Mesenteric fat pad (tissue), 1 donor: ENCODE data around the gene LMX1B. TPM values are rescaled to one million over a fixed set of nuclear protein-coding genes. Genes with fewer than 3 reads are reported as not detected.
A peak's percentile ranks its signal among the peaks of the same experiment; 100 is the strongest.

Experiments
- DNase-seq: peaks from one replicate; pipeline ENCODE4 v3.0.0-alpha.2; 2020; ENCODE audit warnings: low spot score
- total RNA-seq: library from RNA; stranded (reverse); fragmentation: NEBNext Ultra II Directional; extraction: Animal tissue kit (Norgen Biotek cat#: 25700); gene quantifications from one replicate; pipeline ENCODE4 v1.2.1, GENCODE V29; 2021
- donor health status: DM: yes; HTN: yes; CAD: no.

LMX1B gene
- total RNA-seq, 1 donor from 2014 or later, result 0.77 TPM

GRCh38 chr9:126734877-126735276 is 121.1 kb downstream of the LMX1B start:
- DNase-seq, result no peak

DNA sequence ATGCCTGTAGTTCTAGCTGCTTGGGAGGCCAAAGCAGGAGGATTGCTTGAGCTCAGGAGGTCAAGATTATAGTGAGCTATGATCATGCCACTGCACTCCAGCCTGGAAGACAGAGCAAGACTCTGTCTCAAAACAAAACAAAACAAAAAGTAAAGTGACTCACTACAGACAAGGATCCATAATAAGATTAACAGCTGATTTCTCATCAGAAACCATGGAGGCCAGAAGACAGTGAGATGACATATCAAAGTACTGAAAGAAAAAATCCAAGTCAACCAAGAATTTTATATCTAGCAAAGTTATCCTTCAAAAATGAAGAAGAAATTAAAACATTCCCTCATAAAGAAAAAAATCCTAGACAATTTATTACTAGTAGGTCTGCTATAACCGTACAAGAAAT is 121.8 kb downstream of the LMX1B start:
- DNase-seq, result peak; percentile 9

DNA sequence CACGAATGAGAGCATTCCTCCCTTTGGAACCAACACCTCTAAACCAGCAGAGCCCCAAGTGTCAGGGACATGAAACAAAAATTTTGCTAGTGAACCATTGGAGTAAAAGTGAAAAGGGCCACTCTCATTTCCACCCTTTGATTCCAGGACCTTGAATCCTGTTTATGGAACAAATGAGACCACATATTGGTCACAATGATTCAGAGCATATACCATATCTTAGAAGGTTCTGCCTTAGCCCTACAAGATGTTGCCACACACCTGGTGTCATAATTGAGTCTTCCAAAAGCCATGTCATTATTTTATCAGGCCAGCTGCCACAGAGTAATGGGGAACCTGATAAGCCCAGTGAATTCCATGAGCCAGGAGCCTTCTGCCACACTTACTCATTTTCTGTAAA is 124.8 kb downstream of the LMX1B start:
- DNase-seq, result no peak

GRCh38 chr9:126743041-126743440 is 129.3 kb downstream of the LMX1B start:
- DNase-seq, result no peak

DNA sequence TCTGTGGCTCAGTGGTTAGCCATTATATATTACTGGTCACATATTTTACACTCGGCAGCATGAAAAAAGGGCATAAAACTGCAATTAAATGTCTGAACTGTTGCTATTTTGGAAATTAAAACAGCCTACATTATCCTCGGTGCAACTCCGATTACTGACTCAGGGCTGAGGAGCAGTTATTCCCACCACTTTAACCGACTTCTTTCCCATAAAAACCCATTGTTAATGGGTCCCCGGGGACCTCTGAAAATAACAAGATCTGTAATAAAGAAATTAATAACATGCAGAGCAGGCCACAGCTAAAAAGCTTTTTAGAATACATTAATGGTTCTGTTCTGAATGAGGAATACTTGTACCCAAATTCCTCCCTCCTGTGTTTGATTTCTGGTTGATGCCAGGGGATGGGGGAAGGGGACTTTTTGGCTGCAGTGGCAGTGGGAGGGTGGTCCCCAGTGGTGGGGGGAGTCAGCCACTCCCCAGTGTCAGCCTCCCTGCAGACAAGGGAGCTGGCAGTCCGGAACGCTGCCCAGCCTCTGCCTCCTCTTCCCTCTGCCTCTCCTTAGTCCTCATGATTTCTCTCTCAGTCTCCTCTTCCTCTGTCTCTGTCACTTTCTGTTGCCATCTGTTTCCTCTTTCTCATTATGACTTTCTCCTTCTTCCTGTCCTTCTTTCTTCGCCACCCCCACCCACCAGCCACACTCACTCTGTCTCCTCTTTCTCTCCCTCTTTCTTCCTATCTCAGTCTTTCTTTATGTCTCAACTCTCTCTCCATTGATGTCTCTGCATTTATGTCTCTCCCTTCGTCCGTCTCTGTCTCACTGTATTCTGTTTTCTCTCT is 132.1 kb downstream of the LMX1B start:
- DNase-seq, result peak; percentile 65

Other genes with a start within 250 kb of the LMX1B start
- 20.9 TPM for gene ZBTB43, start 191.1 kb downstream of the LMX1B start, total RNA-seq
- 9.4 TPM for gene ZBTB34, start 246.7 kb downstream of the LMX1B start, total RNA-seq